GM20000 (cell line): ENCODE results near the gene RGS3.

Experiments used
- DNase-seq: peaks from one replicate; pipeline ENCODE4 v3.0.0; 2012; ENCODE audit warnings: low spot score
- TF ChIP-seq, protein P1 (sequence below): IDR thresholded peaks from 2 replicates; pipeline ENCODE4 v1.5.1; 2012; ENCODE audit warnings: mild to moderate bottlenecking, control low read depth; ENCODE audit errors: extremely low read depth, missing control alignments

Gene RGS3

DNA sequence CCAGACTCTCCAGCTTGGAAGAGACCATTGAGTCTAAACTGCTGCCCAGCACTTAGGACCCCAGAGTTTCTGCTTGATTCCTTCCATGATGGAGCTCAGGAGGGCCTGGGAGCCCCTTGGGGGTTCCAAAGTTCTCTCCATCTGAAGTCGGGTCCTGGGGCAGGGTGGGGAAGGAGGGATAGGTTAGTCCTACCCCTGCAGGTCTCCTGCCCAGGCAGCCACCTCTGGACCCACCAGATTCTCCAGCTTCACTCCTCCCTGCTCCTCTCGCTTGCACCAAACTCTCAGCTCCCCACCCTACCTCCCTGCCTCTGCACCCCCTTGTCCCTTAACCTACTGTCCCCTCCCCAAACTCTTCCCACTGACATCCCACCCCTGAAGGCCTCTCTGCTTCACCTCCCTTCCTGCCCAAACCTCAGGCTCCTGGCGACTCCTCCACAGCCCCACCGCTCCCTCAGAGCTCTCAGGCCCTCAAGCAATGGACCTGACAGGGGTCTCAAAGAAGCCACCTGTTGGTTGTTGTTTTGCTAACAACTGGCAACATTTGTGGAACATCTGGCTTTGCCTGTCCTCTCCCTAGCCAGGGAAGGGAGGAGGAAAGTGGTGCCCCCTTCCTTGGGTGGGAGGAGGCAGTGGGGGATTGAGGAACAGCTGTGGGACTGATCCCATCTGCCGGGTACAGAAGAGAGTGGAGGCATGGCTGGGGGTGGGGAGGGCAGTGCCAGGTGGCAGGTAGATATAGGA, 137.5 kb downstream of the RGS3 start:
- DNase-seq = no peak
- TF ChIP-seq, protein P1, sequence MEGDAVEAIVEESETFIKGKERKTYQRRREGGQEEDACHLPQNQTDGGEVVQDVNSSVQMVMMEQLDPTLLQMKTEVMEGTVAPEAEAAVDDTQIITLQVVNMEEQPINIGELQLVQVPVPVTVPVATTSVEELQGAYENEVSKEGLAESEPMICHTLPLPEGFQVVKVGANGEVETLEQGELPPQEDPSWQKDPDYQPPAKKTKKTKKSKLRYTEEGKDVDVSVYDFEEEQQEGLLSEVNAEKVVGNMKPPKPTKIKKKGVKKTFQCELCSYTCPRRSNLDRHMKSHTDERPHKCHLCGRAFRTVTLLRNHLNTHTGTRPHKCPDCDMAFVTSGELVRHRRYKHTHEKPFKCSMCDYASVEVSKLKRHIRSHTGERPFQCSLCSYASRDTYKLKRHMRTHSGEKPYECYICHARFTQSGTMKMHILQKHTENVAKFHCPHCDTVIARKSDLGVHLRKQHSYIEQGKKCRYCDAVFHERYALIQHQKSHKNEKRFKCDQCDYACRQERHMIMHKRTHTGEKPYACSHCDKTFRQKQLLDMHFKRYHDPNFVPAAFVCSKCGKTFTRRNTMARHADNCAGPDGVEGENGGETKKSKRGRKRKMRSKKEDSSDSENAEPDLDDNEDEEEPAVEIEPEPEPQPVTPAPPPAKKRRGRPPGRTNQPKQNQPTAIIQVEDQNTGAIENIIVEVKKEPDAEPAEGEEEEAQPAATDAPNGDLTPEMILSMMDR = no peak

DNA sequence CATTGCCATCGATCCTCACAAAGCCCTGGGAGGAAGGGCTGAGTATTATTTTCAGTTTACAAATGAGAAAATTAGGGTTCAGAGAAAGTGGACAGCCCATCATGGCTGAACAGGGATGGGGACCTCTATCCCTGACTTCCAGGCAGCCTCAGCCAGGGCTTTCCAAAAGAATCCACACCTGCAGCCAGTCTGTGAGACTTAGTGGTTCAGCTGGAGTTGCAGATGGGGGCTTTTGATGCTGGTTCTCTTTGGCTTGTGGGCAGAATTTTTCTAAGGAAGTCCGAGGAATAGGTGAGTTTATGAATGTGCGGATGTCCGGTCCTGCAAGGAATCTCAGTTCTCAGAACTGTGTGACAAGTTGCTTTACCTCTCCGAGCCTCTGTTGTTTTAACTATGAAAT, 138.1 kb downstream of the RGS3 start:
- TF ChIP-seq, protein P1 = no peak
- DNase-seq = no peak

DNA sequence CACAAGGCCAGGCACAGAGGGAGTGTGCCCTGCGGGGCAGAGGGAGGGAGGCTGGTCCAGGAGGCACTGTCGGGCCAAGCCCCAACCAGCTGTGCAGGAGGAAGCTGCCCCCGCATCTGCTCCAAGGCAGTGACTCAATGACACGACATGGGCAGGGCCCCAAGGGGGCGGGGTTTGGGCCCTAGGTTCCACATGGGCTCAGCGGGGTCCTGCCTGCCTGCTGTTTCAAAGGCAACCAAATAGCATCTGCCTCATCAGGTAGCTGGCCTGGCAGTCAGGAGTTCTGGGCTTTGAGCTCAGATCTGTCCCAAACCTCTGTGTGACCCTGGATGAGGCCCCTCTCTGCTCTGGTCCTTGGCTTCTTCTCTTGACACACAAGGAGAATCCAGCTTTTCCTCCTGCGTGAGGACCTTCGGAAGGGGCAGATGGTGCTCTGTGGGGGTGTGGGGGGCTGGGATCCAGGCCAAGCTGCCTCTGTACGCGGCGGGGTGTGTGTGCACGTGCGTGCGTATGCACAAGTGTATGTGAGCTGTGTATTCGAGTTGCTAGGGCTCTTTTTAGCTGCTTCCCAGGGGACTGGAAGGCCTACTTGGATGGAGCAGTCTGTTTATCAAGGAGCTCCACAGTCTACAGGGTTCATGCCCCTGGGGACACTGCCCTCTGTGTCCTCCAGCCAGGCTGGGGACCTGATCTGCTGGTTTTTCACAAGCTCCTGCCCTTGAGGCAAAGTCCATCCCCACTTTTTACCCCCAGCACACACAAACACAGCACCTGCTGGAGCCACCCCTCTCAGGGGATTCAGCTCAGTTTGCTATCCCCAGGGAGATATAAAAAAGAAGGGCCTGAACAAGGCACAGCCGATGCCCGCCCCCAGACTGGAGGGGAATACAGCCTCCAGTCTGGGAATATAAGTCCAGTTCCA, 138.9 kb downstream of the RGS3 start:
- TF ChIP-seq, protein P1 = no peak
- peak; percentile 76 for DNase-seq

DNA sequence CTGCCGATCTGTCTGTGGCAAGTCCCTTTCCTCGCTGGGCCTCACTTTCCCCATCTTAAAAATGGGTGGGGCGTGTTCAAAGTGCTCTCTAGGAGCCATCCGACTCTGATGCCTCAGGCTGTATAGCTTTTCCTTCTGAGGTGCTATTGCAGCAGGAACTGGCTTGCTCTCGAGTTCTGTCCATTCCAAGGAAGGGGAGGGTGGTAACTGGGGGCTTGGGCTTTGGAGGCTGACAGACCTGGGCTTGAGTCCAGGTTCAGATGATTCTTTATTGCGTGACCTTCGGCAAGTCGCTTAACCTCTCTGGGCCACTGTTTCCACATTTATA, 139.5 kb downstream of the RGS3 start:
- DNase-seq = no peak
- TF ChIP-seq, protein P1 = no peak

DNA sequence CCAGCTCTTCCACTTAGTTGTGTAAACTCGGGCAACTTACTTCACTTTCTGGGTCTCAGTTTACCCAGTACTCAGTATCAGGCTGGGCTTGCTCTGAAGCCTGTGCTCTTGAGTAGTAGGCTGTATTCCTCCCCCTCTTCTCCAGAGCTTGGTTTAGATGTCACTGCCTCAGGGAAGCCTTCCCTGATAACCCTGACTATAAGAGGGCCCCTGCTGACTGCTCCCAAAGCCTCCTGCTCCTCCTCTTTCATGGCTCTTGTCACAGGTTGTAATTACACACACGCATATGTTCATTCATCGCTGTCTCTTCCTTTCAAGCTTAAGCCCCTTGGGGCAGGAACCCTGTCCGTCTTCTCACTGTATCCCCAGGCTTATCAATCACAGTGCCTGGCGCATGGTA, 140.2 kb downstream of the RGS3 start:
- DNase-seq = no peak
- TF ChIP-seq, protein P1 = no peak

DNA sequence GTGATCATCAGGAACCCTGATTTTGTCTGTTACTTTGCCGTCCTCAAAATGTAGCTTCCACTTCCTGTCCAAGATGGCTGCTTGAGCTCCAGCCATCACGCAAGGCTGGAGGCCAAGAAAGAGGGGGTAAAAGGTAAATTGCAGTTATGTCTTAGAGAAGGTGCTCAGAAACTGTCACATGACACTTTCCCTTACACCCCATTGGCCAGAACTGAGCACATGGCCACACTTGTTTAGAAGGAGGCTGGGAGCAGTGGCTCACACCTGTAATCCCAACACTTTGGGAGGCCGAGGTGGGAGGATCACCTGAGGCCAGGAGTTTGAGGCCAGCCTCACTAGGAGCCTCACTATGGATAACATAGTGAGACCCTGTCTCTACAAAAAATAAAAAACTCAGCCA, 140.9 kb downstream of the RGS3 start:
- TF ChIP-seq, protein P1 = no peak
- DNase-seq = no peak

DNA sequence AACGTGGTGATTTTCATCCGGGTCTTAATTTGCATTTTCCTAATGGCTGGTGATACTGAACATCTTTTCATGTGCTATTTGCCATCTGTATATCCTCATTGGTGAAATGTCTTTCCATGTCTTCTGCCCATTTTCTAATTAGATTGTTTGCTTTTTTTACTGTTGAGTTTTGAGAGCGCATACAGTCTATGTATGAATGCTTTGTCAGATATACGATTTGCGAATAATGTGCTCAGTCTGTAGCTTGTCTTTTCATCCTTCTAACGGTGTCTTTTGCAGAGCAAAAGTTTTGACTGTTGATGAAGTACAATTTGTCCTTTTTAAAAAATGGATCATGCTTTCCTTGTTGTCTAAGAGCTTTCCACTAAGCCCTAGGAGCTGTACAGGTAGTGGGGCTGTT, 143.0 kb downstream of the RGS3 start:
- DNase-seq = no peak
- TF ChIP-seq, protein P1 = no peak
